Heart left ventricle (tissue), 13 donors: ENCODE data around the gene ABHD17A.

Experiments used
- POLR2A ChIP-seq, 2 donors: fragments of 450-650 bp; IDR thresholded peaks; one replicate each; pipeline ENCODE4 v1.6.1; 2017; ENCODE audit warnings: antibody characterized with exemption in 2 of 2, mild to moderate bottlenecking in 2 of 2, moderate library complexity in 2 of 2
- TF ChIP-seq, protein P1 (sequence below), 12 donors: fragments of 200-600 bp; sonication (generic) in 4 of 12; IDR thresholded peaks; one replicate each; pipeline versions ENCODE4 v1.5.0 to v1.8.0; 2018 to 2022; ENCODE audit warnings: antibody characterized with exemption in 12 of 12, mild to moderate bottlenecking in 5 of 12
- donor health status: ischemic (EF 13 %, LVEDD 7.1; RV severe dilation, severe dysfunction).
- donor health status: DM: no; HTN: yes; CAD: no.
- donor health status: DM: no; HTN: no; CAD: no.
- donor health status: ischemic (EF 25% LVEDD 6.9; RV normal size, moderate dysfunction).
- donor health status: ischemic (EF 25% LVEDD 5.7; RV mildly dilated, moderate dysfunction).
- donor health status: ischemic (EF 35%, LVEDD 5.7; RV mildly dilated, moderate dysfunction).
- donor health status: nonischemic (EF 11% LVEDD 7.7; RV severe dilation, severe dysfunction).
- donor health status: DM: yes; HTN: yes; CAD: no.
- donor health status: PGD.
- donor health status: ischemic (EF 29% LVEDD 5.4; RV normal size, mild dysfunction).
- donor health status: nonischemic (EF 23%, LVEDD 6.1; RV moderate dilation, normal function).

DNA sequence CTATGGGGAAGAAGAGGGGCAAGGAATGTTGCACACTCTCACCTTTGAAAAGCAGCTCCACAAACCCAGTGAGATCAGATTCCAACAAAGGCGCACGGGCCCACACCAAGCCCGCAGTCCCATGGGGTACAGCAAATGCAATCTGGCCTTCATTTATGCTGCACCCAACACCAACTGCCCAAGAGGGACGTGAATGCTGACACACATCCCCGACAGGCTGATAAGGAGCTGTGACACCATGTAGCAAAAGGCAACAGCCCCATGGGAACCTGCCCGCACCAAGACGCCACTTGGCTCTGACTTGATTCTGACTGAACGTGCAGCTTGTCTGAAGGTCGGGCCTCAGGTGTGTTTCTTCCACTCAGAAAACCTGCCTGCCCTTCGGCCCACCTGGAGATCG, 54.3 kb downstream of the ABHD17A start:
- TF ChIP-seq, protein P1, sequence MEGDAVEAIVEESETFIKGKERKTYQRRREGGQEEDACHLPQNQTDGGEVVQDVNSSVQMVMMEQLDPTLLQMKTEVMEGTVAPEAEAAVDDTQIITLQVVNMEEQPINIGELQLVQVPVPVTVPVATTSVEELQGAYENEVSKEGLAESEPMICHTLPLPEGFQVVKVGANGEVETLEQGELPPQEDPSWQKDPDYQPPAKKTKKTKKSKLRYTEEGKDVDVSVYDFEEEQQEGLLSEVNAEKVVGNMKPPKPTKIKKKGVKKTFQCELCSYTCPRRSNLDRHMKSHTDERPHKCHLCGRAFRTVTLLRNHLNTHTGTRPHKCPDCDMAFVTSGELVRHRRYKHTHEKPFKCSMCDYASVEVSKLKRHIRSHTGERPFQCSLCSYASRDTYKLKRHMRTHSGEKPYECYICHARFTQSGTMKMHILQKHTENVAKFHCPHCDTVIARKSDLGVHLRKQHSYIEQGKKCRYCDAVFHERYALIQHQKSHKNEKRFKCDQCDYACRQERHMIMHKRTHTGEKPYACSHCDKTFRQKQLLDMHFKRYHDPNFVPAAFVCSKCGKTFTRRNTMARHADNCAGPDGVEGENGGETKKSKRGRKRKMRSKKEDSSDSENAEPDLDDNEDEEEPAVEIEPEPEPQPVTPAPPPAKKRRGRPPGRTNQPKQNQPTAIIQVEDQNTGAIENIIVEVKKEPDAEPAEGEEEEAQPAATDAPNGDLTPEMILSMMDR (IDR thresholded peaks at IDR 0.05) = no peak
- no peak for TF ChIP-seq POLR2A (IDR thresholded peaks at IDR 0.05)
